ENCODE data around the gene RRAS.
"Not testable (repeated sequence)": the region's sequence is repeated elsewhere in the genome, so short reads cannot be mapped to it uniquely, and the experiment has no call there.

The RRAS gene

GRCh38 chr19:49636233-49636932 lies 3.6 kb downstream of the RRAS start:
- no peak for TF ChIP-seq CTCF (IDR thresholded peaks at IDR 0.05)
- DNase-seq (ENCODE audit: low spot score): no peak
- H3K27ac ChIP-seq: peak overlapping the region; percentile 32 to 35
- no peak overlapping the region for H3K4me3 ChIP-seq

- no peak for DNase-seq (ENCODE audit: low spot score)
- TF ChIP-seq CTCF (IDR thresholded peaks at IDR 0.05): no peak
These were observed 4.3 kb downstream of the RRAS start for GRCh38 chr19:49635530-49636232.

GRCh38 chr19:49633273-49633672 lies 6.7 kb downstream of the RRAS start:
- H3K27ac ChIP-seq: peak overlapping the region in 1 of 2 donors; percentile 58
- DNase-seq (ENCODE audit: low spot score): not testable (repeated sequence)

More at GRCh38 chr19:49635530-49636232, 4.3 kb downstream of the RRAS start:
- peak overlapping the region in 1 of 2 donors; percentile 35 for H3K27ac ChIP-seq
- H3K4me3 ChIP-seq: no peak overlapping the region

GRCh38 chr19:49632576-49632975 lies 7.4 kb downstream of the RRAS start:
- no peak for DNase-seq (ENCODE audit: low spot score)
- TF ChIP-seq CTCF (IDR thresholded peaks at IDR 0.05): no peak
- no peak overlapping the region for H3K27ac ChIP-seq
- no peak overlapping the region for H3K4me3 ChIP-seq

More at GRCh38 chr19:49633273-49633672, 6.7 kb downstream of the RRAS start:
- H3K4me3 ChIP-seq: not testable (repeated sequence)

GRCh38 chr19:49631610-49632192 lies 8.2 kb downstream of the RRAS start:
- no peak for TF ChIP-seq CTCF (IDR thresholded peaks at IDR 0.05)
- no peak for DNase-seq (ENCODE audit: low spot score)
- no peak overlapping the region for H3K4me3 ChIP-seq
- peak overlapping the region in 1 of 2 donors; percentile 24 for H3K27ac ChIP-seq

GRCh38 chr19:49631014-49631588 lies 8.8 kb downstream of the RRAS start:
- no peak overlapping the region for H3K4me3 ChIP-seq
- H3K27ac ChIP-seq: peak overlapping the region in 1 of 2 donors; percentile 32
- DNase-seq (ENCODE audit: low spot score): no peak
- TF ChIP-seq CTCF (IDR thresholded peaks at IDR 0.05): no peak

- no peak for TF ChIP-seq CTCF (IDR thresholded peaks at IDR 0.05)
- Histone ChIP-seq H3K4me3 (no peak overlapping the region), H3K27ac (peak overlapping the region in 1 of 2 donors; percentile 20)
- no peak for DNase-seq (ENCODE audit: low spot score)
These were observed 10.3 kb downstream of the RRAS start for GRCh38 chr19:49629659-49630058.

Measured in coronary artery (tissue), 2 donors.